MM.1S (cell line): ENCODE measurements around the gene LINGO3.

Experiments used
- DNase-seq: peaks from one replicate; pipeline ENCODE4 v3.0.0-alpha.2; 2015
- H2AFZ ChIP-seq: fragments of 300-600 bp; sonication (generic); 2 replicates; pipeline ENCODE4 v1.6.0; 2016; ENCODE audit warnings: antibody characterized with exemption, low read length
- H3F3A ChIP-seq: fragments of 300-600 bp; sonication (generic); 2 replicates; pipeline ENCODE4 v1.6.1; 2016; ENCODE audit warnings: mild to moderate bottlenecking, antibody characterized with exemption, low read length, moderate library complexity, mixed read lengths; ENCODE audit not compliant: insufficient read depth
- H3K27ac ChIP-seq: fragments of 300-600 bp; sonication (generic); 2 replicates; pipeline ENCODE4 v1.5.1; 2016; ENCODE audit warnings: mild to moderate bottlenecking, low read length
- H3K27me3 ChIP-seq: fragments of 300-600 bp; sonication (generic); replicated peaks from 2 replicates; pipeline ENCODE4 v1.6.0; 2016; ENCODE audit warnings: low read length; ENCODE audit not compliant: insufficient read depth
- H3K36me3 ChIP-seq: fragments of 300-600 bp; sonication (generic); replicated peaks from 2 replicates; pipeline ENCODE4 v1.6.1; 2016; ENCODE audit warnings: mild to moderate bottlenecking, low read length, mixed read lengths; ENCODE audit not compliant: insufficient read depth
- H3K4me1 ChIP-seq: fragments of 300-600 bp; sonication (generic); 2 replicates; pipeline ENCODE4 v1.6.1; 2016; ENCODE audit warnings: low read length, mixed read lengths
- H3K4me2 ChIP-seq: fragments of 300-600 bp; sonication (generic); 2 replicates; pipeline ENCODE4 v1.6.0; 2016; ENCODE audit warnings: low read depth, low read length
- H3K4me3 ChIP-seq: fragments of 300-600 bp; sonication (generic); 2 replicates; pipeline ENCODE4 v1.5.1; 2016; ENCODE audit warnings: low read length, mixed read lengths
- H3K79me2 ChIP-seq: fragments of 300-600 bp; sonication (generic); 2 replicates; pipeline ENCODE4 v1.6.1; 2016; ENCODE audit warnings: mixed run types, low read length, mixed read lengths
- H3K9ac ChIP-seq: fragments of 300-600 bp; sonication (generic); 2 replicates; pipeline ENCODE4 v1.6.1; 2016; ENCODE audit warnings: low read length, mixed read lengths
- H3K9me2 ChIP-seq: fragments of 300-600 bp; sonication (generic); replicated peaks from 2 replicates; pipeline ENCODE4 v1.6.1; 2016; ENCODE audit warnings: mild to moderate bottlenecking, low read length, mixed read lengths; ENCODE audit not compliant: insufficient read depth
- H3K9me3 ChIP-seq: fragments of 300-600 bp; sonication (generic); replicated peaks from 2 replicates; pipeline ENCODE4 v1.6.1; 2016; ENCODE audit warnings: mild to moderate bottlenecking, low read length, mixed read lengths; ENCODE audit not compliant: insufficient read depth
- H4K20me1 ChIP-seq: fragments of 300-600 bp; sonication (generic); 2 replicates; pipeline ENCODE4 v1.6.1; 2016; ENCODE audit warnings: mild to moderate bottlenecking, low read length, moderate library complexity, mixed read lengths; ENCODE audit not compliant: insufficient read depth
- EZH2 ChIP-seq: fragments of 300-600 bp; sonication (generic); optimal IDR thresholded peaks from 2 replicates; pipeline ENCODE3; 2017; ENCODE audit warnings: low read depth, mild to moderate bottlenecking, antibody characterized with exemption, low read length, mixed read lengths
- EZH2phosphoT487 ChIP-seq: fragments of 300-600 bp; sonication (generic); IDR thresholded peaks from 2 replicates; pipeline ENCODE4 v1.6.1; 2018; ENCODE audit warnings: antibody characterized with exemption, low read length
- TF ChIP-seq, protein P1 (sequence below): fragments of 300-600 bp; sonication (generic); IDR thresholded peaks from 2 replicates; pipeline ENCODE4 v1.5.1; 2016; ENCODE audit warnings: antibody characterized with exemption, low read length, mixed read lengths

LINGO3 gene

DNA sequence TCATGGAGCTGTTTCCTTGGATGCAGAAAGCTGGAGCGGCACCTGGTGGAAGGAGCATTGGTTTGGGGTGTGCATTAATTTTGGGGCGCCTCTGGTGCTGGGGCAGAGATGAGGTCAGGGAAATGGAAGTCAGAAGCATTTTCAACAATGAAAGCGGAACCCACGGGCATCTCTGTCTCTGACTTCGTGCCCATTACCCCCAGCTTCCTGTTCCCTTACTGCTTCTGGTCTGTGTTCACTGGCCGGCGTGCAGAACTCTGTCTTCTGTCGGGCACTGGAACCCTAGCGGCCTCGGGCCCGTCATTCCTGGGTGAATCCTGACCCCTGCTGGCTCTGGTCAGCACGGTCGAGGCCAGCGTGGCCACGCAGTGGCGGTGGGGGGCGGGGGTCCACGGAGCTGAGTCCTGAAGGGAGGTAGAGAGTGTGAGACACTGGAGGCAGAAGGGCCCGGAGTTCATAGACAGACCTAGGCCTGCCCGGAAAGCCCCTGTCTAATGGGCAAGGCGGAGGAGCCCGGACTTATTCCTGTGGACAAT, 7.9 kb upstream of the LINGO3 start:
- no peaks in the 10 kb centered on the region for H3K9me2 ChIP-seq

DNA sequence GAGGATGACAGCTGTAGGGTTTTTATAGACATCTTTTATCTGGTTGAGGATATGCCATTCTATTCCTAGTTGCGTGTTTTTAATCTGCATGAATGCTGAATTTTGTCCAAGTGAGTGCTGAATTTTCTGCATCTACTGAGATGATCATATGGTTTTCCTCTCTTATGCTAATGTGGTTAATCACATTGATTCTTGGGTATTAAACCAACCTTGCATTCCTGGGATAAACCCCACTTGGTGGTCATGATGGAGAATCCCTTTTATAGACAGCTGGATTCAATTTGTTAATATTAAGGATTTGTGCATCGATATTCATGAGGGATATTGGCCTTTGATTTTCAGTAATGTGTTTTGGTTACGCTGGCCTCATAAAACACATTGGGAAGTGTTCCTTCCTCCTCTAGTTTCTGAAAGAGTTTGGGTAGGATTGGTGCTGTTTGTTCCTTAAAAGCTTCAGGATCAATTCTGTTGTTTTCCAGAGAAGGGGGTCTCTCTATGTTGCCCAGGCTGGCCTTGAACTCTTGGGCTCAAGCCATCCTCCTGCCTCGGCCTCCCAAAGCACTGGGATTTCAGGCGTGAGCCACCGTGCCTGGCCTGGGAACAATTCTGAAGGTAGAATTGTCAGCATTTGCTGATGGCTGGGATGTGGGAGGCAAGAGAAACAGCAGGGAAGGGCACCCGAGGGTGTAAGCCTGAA, 7.3 kb upstream of the LINGO3 start:
- Histone ChIP-seq H3K4me2 (no peak overlapping the region), H2AFZ (no peak overlapping the region)

More for the DNA sequence above, 7.9 kb upstream of the LINGO3 start:
- Histone ChIP-seq H4K20me1 (no peaks in the 10 kb centered on the region), H3K4me1 (no peaks in the 10 kb centered on the region), H3K36me3 (no peaks in the 10 kb centered on the region), H3K4me2 (no peak overlapping the region), H3F3A (peaks cover 5% of the 10 kb centered on the region; the same call in 1 of the 2 replicates), H3K9ac (no peak overlapping the region), H3K79me2 (no peaks in the 10 kb centered on the region), H3K27me3 (peaks cover 45% of the 10 kb centered on the region), H3K9me3 (no peaks in the 10 kb centered on the region), H3K27ac (no peak overlapping the region), H2AFZ (no peak overlapping the region), H3K4me3 (no peak overlapping the region)
- DNase-seq = peak; percentile 32
- TF ChIP-seq, protein P1, sequence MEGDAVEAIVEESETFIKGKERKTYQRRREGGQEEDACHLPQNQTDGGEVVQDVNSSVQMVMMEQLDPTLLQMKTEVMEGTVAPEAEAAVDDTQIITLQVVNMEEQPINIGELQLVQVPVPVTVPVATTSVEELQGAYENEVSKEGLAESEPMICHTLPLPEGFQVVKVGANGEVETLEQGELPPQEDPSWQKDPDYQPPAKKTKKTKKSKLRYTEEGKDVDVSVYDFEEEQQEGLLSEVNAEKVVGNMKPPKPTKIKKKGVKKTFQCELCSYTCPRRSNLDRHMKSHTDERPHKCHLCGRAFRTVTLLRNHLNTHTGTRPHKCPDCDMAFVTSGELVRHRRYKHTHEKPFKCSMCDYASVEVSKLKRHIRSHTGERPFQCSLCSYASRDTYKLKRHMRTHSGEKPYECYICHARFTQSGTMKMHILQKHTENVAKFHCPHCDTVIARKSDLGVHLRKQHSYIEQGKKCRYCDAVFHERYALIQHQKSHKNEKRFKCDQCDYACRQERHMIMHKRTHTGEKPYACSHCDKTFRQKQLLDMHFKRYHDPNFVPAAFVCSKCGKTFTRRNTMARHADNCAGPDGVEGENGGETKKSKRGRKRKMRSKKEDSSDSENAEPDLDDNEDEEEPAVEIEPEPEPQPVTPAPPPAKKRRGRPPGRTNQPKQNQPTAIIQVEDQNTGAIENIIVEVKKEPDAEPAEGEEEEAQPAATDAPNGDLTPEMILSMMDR = peak; percentile 61
- TF ChIP-seq EZH2 = no peak
- TF ChIP-seq EZH2phosphoT487 = no peak

DNA sequence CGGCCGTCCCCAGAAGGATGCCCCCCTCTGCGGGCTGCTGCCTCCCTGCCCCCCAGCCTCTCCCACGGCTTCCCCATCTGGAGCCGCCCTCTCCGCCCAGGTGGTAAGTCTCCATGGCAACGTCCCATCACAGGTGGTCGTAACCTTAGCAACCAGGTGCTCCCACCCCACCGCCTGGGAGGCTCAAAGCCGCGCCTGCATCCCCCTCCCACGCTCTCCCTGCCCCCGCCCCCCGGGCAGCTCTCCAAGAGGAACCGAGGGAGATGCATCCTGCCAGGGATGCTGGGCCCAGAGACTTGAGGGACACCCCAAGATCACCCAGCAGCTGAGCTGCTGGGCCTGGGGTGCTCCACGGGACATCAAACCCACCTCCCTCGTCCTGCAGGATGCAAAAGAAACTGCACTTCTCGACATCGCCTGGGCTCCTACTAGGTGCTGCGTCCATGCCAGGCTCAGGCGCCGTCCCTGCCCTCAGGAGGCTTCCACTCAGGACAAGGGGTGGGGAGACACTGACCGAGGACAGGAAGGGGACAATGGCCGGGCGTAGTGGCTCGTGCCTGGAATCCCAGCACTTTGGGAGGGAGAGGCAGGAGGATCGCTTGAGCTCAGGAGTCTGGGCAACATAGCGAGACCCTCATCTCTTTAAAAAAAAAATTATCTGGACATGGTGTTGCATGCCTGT, 5.0 kb upstream of the LINGO3 start:
- no peak for DNase-seq
- no peaks in the 10 kb centered on the region for H4K20me1 ChIP-seq
- H3K9me3 ChIP-seq = no peaks in the 10 kb centered on the region
- peaks cover 71% of the 10 kb centered on the region for H3K27me3 ChIP-seq
- TF ChIP-seq EZH2 (no peak), EZH2phosphoT487 (no peak)
- TF ChIP-seq, protein P1 = no peak
- no peaks in the 10 kb centered on the region for H3K9me2 ChIP-seq
- no peaks in the 10 kb centered on the region for H3K36me3 ChIP-seq
- no peak overlapping the region for H3K4me2 ChIP-seq
- H3K79me2 ChIP-seq = no peaks in the 10 kb centered on the region
- H3K27ac ChIP-seq = no peak overlapping the region
- H3K4me1 ChIP-seq = no peaks in the 10 kb centered on the region
- no peak overlapping the region for H2AFZ ChIP-seq
- no peak overlapping the region for H3K9ac ChIP-seq
- H3K4me3 ChIP-seq = no peak overlapping the region
- no peaks in the 10 kb centered on the region for H3F3A ChIP-seq

More for the DNA sequence above, 7.3 kb upstream of the LINGO3 start:
- Histone ChIP-seq H3K4me3 (no peak overlapping the region), H3K27me3 (peaks cover 50% of the 10 kb centered on the region), H3K9me2 (no peaks in the 10 kb centered on the region), H3K9me3 (no peaks in the 10 kb centered on the region), H4K20me1 (no peaks in the 10 kb centered on the region), H3K27ac (no peak overlapping the region), H3K4me1 (no peaks in the 10 kb centered on the region), H3K36me3 (no peaks in the 10 kb centered on the region), H3K9ac (no peak overlapping the region), H3K79me2 (no peaks in the 10 kb centered on the region), H3F3A (peaks cover 5% of the 10 kb centered on the region; the same call in 1 of the 2 replicates)
- TF ChIP-seq EZH2 (no peak), EZH2phosphoT487 (no peak)
- TF ChIP-seq, protein P1 = no peak
- no peak for DNase-seq
